Measurements from ENCODE around the gene ITGA2B.

GRCh38 chr17:44359458-44360143 is 29.8 kb downstream of the ITGA2B start:
- TF ChIP-seq EZH2phosphoT487 (IDR thresholded peaks at IDR 0.05; ENCODE audit: unreplicated experiment) = no peak
- TF ChIP-seq EZH2 (IDR thresholded peaks at IDR 0.05; ENCODE audit: low read depth, unreplicated experiment) = no peak
- no peak for TF ChIP-seq CTCF (conservative IDR thresholded peaks at IDR 0.05; ENCODE audit: low read depth in 2 of 2)
- no peak for TF ChIP-seq POLR2AphosphoS5 (IDR thresholded peaks at IDR 0.05; ENCODE audit: low read depth)
- no peak for TF ChIP-seq ETS1 (IDR thresholded peaks at IDR 0.05)
- TF ChIP-seq CREB1 (CRISPR knock-in tag; IDR thresholded peaks at IDR 0.05; ENCODE audit: low read depth) = no peak
- no peak for TF ChIP-seq JUNB (IDR thresholded peaks at IDR 0.05; ENCODE audit: unreplicated experiment)
